OCI-LY3 (cell line): ENCODE data around the gene ADM5.

Source experiments
- CTCF ChIP-seq: fragments of 200-600, 300-600 bp; sonication (generic); IDR thresholded peaks from 2 replicates; pipeline ENCODE4 v1.5.1; 2014; ENCODE audit warnings: antibody characterized with exemption, low read length, low read depth
- EZH2phosphoT487 ChIP-seq: fragments of 200-600 bp; shearing (Covaris generic); IDR thresholded peaks from 2 replicates; pipeline ENCODE4 v1.6.1; 2018; ENCODE audit warnings: antibody characterized with exemption, mixed run types, low read depth

DNA sequence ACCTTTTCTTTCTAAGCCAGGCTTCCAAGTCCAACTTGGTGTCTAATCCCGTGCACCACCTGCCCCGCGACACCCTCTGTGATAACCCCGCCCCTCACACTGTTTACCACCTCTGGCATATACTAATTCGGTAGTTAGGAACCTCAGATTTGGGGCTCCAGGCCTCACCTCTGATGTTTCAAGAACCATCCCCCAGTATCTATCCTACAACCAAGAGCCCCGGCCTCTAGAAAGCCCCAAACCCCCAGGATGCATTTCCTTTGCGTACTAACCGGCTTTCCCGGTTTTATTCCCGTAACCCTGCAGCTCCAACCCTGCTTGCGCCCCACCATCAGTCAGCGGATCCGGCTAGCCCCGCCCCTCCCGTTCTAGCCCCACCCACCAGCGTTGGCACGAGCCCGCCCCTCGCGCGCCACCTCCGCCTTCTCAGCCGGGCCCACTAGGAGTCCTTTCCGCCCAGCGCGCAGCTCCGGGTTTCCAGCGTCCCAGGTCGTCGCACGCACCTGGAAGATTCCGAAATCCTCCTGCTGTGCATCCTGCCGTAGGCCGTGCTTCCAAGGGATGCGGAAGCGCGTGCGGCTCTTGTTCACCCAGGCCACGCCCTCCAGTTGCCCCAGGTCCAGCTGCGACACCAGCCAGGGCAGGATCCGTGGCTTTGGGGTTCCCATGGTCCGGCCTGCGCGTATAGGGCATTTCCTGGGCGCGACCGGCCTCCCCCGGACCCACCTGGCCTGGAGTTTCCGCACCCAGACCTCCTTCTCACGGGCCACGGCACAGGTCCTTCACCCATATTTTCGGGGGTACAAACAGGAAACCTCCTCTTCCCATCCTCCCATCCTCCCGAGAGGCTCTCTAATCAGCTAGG is 25.0 kb upstream of the ADM5 start:
- no peak for TF ChIP-seq CTCF
- TF ChIP-seq EZH2phosphoT487, result no peak
